ENCODE results near the gene ATRN. TPM values are rescaled to one million over a fixed set of nuclear protein-coding genes. Genes with fewer than 3 reads are reported as not detected.

The ATRN gene
- polyA plus RNA-seq, 1 donor from 2014 or later, result 27.5 TPM

GRCh38 chr20:3645309-3646066, 174.7 kb downstream of the ATRN start:
- no peak overlapping the region for H3K9ac ChIP-seq (ENCODE audit: low read length)
- TF ChIP-seq EZH2 (IDR thresholded peaks at IDR 0.05; ENCODE audit: borderline replicate concordance, insufficient read depth, low read length, poor library complexity, severe bottlenecking) (no peak), TAF1 (IDR thresholded peaks at IDR 0.05; ENCODE audit: low read depth) (no peak), EP300 (conservative IDR thresholded peaks at IDR 0.05; ENCODE audit: poor library complexity, severe bottlenecking) (no peak), CTCF (IDR thresholded peaks at IDR 0.05; ENCODE audit: poor library complexity, severe bottlenecking) (no peak), POLR2AphosphoS5 (IDR thresholded peaks at IDR 0.05) (no peak), RAD21 (conservative IDR thresholded peaks at IDR 0.05) (no peak), SMC3 (conservative IDR thresholded peaks at IDR 0.05; ENCODE audit: poor library complexity) (no peak), MXI1 (conservative IDR thresholded peaks at IDR 0.05; ENCODE audit: poor library complexity, severe bottlenecking) (no peak)
- TF ChIP-seq, protein P1, sequence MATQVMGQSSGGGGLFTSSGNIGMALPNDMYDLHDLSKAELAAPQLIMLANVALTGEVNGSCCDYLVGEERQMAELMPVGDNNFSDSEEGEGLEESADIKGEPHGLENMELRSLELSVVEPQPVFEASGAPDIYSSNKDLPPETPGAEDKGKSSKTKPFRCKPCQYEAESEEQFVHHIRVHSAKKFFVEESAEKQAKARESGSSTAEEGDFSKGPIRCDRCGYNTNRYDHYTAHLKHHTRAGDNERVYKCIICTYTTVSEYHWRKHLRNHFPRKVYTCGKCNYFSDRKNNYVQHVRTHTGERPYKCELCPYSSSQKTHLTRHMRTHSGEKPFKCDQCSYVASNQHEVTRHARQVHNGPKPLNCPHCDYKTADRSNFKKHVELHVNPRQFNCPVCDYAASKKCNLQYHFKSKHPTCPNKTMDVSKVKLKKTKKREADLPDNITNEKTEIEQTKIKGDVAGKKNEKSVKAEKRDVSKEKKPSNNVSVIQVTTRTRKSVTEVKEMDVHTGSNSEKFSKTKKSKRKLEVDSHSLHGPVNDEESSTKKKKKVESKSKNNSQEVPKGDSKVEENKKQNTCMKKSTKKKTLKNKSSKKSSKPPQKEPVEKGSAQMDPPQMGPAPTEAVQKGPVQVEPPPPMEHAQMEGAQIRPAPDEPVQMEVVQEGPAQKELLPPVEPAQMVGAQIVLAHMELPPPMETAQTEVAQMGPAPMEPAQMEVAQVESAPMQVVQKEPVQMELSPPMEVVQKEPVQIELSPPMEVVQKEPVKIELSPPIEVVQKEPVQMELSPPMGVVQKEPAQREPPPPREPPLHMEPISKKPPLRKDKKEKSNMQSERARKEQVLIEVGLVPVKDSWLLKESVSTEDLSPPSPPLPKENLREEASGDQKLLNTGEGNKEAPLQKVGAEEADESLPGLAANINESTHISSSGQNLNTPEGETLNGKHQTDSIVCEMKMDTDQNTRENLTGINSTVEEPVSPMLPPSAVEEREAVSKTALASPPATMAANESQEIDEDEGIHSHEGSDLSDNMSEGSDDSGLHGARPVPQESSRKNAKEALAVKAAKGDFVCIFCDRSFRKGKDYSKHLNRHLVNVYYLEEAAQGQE (IDR thresholded peaks at IDR 0.05; ENCODE audit: borderline replicate concordance), result no peak
- no peaks in the 10 kb centered on the region for H4K20me1 ChIP-seq (ENCODE audit: insufficient read depth)
- H3K36me3 ChIP-seq (ENCODE audit: insufficient read depth, low read length), result peaks cover 17% of the 10 kb centered on the region
- no peak overlapping the region for H3K4me2 ChIP-seq (ENCODE audit: low read length)
- no peak overlapping the region for H2AFZ ChIP-seq (ENCODE audit: low read depth, low read length)
- H3K4me3 ChIP-seq (ENCODE audit: low read length), result no peak overlapping the region
- no peaks in the 10 kb centered on the region for H3K27me3 ChIP-seq (ENCODE audit: insufficient read depth, low read depth, low read length)
- H3F3A ChIP-seq (ENCODE audit: insufficient read depth, low read length, poor library complexity, severe bottlenecking), result no peaks in the 10 kb centered on the region
- H3K9me2 ChIP-seq (ENCODE audit: insufficient read depth, low read length), result no peaks in the 10 kb centered on the region
- H3K27ac ChIP-seq (ENCODE audit: low read length), result no peak overlapping the region
- H3K9me3 ChIP-seq (ENCODE audit: low read length), result peaks cover 5% of the 10 kb centered on the region
- no peaks in the 10 kb centered on the region for H3K79me2 ChIP-seq (replicated peaks; ENCODE audit: insufficient read depth, low read length)

DNA sequence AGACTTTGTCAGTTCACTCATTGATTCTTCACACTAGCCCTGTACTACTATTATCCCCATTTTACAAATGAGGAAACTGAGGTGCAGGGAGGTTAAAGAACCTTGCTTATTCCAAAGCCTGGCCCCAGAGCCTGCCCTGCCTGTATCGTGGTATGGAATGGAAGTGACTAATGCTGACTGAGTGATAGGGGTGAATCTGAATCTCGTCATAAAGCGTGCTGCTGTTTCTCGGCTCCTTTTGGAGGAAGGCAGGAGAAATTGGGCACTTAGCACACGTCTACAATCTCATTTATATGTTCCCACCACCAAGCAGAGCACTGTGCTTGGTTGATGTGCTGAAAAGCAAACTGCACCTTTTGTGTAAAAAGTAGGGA, 175.2 kb downstream of the ATRN start:
- TF ChIP-seq, protein P1 (IDR thresholded peaks at IDR 0.05; ENCODE audit: borderline replicate concordance), result no peak
- no peak for TF ChIP-seq MXI1 (conservative IDR thresholded peaks at IDR 0.05; ENCODE audit: poor library complexity, severe bottlenecking)
- TF ChIP-seq SMC3 (conservative IDR thresholded peaks at IDR 0.05; ENCODE audit: poor library complexity), result no peak
- no peak for TF ChIP-seq EP300 (conservative IDR thresholded peaks at IDR 0.05; ENCODE audit: poor library complexity, severe bottlenecking)
- TF ChIP-seq POLR2AphosphoS5 (IDR thresholded peaks at IDR 0.05), result no peak
- TF ChIP-seq TAF1 (IDR thresholded peaks at IDR 0.05; ENCODE audit: low read depth), result no peak
- no peak for TF ChIP-seq RAD21 (conservative IDR thresholded peaks at IDR 0.05)
- Histone ChIP-seq H3K36me3 (ENCODE audit: insufficient read depth, low read length) (peaks cover 12% of the 10 kb centered on the region), H3K9ac (ENCODE audit: low read length) (no peak overlapping the region), H3K4me3 (ENCODE audit: low read length) (no peak overlapping the region), H3K27me3 (ENCODE audit: insufficient read depth, low read depth, low read length) (no peaks in the 10 kb centered on the region), H3K9me2 (ENCODE audit: insufficient read depth, low read length) (no peaks in the 10 kb centered on the region), H3K79me2 (replicated peaks; ENCODE audit: insufficient read depth, low read length) (no peaks in the 10 kb centered on the region), H3F3A (ENCODE audit: insufficient read depth, low read length, poor library complexity, severe bottlenecking) (no peaks in the 10 kb centered on the region), H3K4me2 (ENCODE audit: low read length) (no peak overlapping the region), H4K20me1 (ENCODE audit: insufficient read depth) (no peaks in the 10 kb centered on the region), H2AFZ (ENCODE audit: low read depth, low read length) (no peak overlapping the region), H3K9me3 (ENCODE audit: low read length) (no peaks in the 10 kb centered on the region), H3K27ac (ENCODE audit: low read length) (no peak overlapping the region)
